Osteoblast (primary cell): ENCODE data around the gene DYNC1I2. TPM values are rescaled to one million over a fixed set of nuclear protein-coding genes. Genes with fewer than 3 reads are reported as not detected.

ENCODE experiments used
- DNase-seq: peaks from one replicate; pipeline ENCODE4 v3.0.0; 2011; ENCODE audit warnings: low spot score, mixed read lengths; ENCODE audit not compliant: insufficient read length; ENCODE audit errors: missing footprints
- H2AFZ ChIP-seq: 2 replicates; pipeline ENCODE4 v1.6.0; 2011; ENCODE audit warnings: mild to moderate bottlenecking, low read length
- H3K27ac ChIP-seq: 2 replicates; pipeline ENCODE4 v1.5.1; 2011; ENCODE audit warnings: mild to moderate bottlenecking, low read depth, low read length, moderate library complexity
- H3K27me3 ChIP-seq: 2 replicates; pipeline ENCODE4 v1.6.0; 2012; ENCODE audit warnings: mild to moderate bottlenecking, control low read depth, inconsistent platforms, low read length, moderate library complexity; ENCODE audit not compliant: insufficient read depth
- H3K36me3 ChIP-seq: 2 replicates; pipeline ENCODE4 v1.5.1; 2011; ENCODE audit warnings: mild to moderate bottlenecking, low read length, control low read depth, moderate library complexity; ENCODE audit not compliant: insufficient read depth
- H3K4me1 ChIP-seq: 2 replicates; pipeline ENCODE4 v1.5.1; 2011; ENCODE audit warnings: mild to moderate bottlenecking, low read length, control low read depth, moderate library complexity; ENCODE audit not compliant: insufficient read depth
- H3K4me2 ChIP-seq: 2 replicates; pipeline ENCODE4 v1.6.0; 2011; ENCODE audit warnings: mild to moderate bottlenecking, low read length; ENCODE audit not compliant: insufficient read depth
- H3K4me3 ChIP-seq: fragments of 200-600 bp; sonication (generic); 3 replicates; pipeline ENCODE4 v1.5.1; 2012; ENCODE audit warnings: mild to moderate bottlenecking, low read length, inconsistent platforms; ENCODE audit not compliant: insufficient read depth
- H3K79me2 ChIP-seq: 2 replicates; pipeline ENCODE4 v1.6.0; 2012; ENCODE audit warnings: mild to moderate bottlenecking, low read length, control low read depth, inconsistent platforms; ENCODE audit not compliant: insufficient read depth
- H3K9me3 ChIP-seq: 2 replicates; pipeline ENCODE4 v1.5.1; 2011; ENCODE audit warnings: low read depth, low read length, control low read depth
- H4K20me1 ChIP-seq: 2 replicates; pipeline ENCODE4 v1.6.0; 2012; ENCODE audit warnings: mild to moderate bottlenecking, low read length, control low read depth; ENCODE audit not compliant: insufficient read depth
- CTCF ChIP-seq: IDR thresholded peaks from 2 replicates; pipeline ENCODE4 v1.5.1; 2011; ENCODE audit warnings: mild to moderate bottlenecking, low read depth, low read length, moderate library complexity; ENCODE audit errors: extremely low read depth
- total RNA-seq: library from RNA; depleted of rRNA; stranded (reverse); fragments of >200 nt; gene quantifications from 2 replicates; pipeline ENCODE4 v1.2.3, GENCODE V29; 2012

DYNC1I2 gene
- total RNA-seq, 1 donor: 110 TPM

- DNase-seq: peak; percentile 72
- TF ChIP-seq CTCF: no peak
Observed at GRCh38 chr2:171688129-171688465, 828 bp downstream of the DYNC1I2 start.

GRCh38 chr2:171692331-171692730 lies 5.1 kb downstream of the DYNC1I2 start:
- Histone ChIP-seq H3K9me3 (no peaks in the 10 kb centered on the region), H2AFZ (no peak overlapping the region), H3K27ac (no peak overlapping the region), H3K79me2 (peaks cover 91% of the 10 kb centered on the region), H3K4me2 (no peak overlapping the region), H3K36me3 (peaks cover 31% of the 10 kb centered on the region), H3K4me3 (no peak overlapping the region), H3K4me1 (peaks cover 8% of the 10 kb centered on the region), H4K20me1 (peaks cover 18% of the 10 kb centered on the region), H3K27me3 (no peaks in the 10 kb centered on the region)
- TF ChIP-seq CTCF: no peak
- no peak for DNase-seq

More at GRCh38 chr2:171688129-171688465, 828 bp downstream of the DYNC1I2 start:
- Histone ChIP-seq H3K9me3 (no peaks in the 10 kb centered on the region), H3K36me3 (peaks cover 9% of the 10 kb centered on the region), H3K27ac (peak overlapping the region; percentile 82), H3K4me1 (peaks cover 11% of the 10 kb centered on the region), H2AFZ (peak overlapping the region; percentile 99), H3K4me2 (peak overlapping the region; percentile 85), H3K79me2 (peaks cover 56% of the 10 kb centered on the region), H3K4me3 (peak overlapping the region; percentile 98), H3K27me3 (peaks cover 4% of the 10 kb centered on the region), H4K20me1 (peaks cover 15% of the 10 kb centered on the region)

- Histone ChIP-seq H3K79me2 (peaks cover 78% of the 10 kb centered on the region), H3K9me3 (no peaks in the 10 kb centered on the region), H2AFZ (no peak overlapping the region), H3K27me3 (no peaks in the 10 kb centered on the region), H3K4me1 (peaks cover 10% of the 10 kb centered on the region), H4K20me1 (peaks cover 20% of the 10 kb centered on the region), H3K4me3 (no peak overlapping the region), H3K36me3 (peaks cover 17% of the 10 kb centered on the region), H3K4me2 (no peak overlapping the region), H3K27ac (peak overlapping the region; percentile 22)
- DNase-seq: no peak
- TF ChIP-seq CTCF: no peak
Observed at GRCh38 chr2:171702781-171703556, 15.7 kb downstream of the DYNC1I2 start.

- H3K36me3 ChIP-seq: peaks cover 14% of the 10 kb centered on the region
- no peak for DNase-seq
- H2AFZ ChIP-seq: no peak overlapping the region
- no peak overlapping the region for H3K4me3 ChIP-seq
- peak; percentile 65 for TF ChIP-seq CTCF
- no peaks in the 10 kb centered on the region for H3K27me3 ChIP-seq
- peaks cover 73% of the 10 kb centered on the region for H3K79me2 ChIP-seq
- H3K27ac ChIP-seq: peak overlapping the region; percentile 38
- peaks cover 10% of the 10 kb centered on the region for H3K4me1 ChIP-seq
- peaks cover 20% of the 10 kb centered on the region for H4K20me1 ChIP-seq
- H3K9me3 ChIP-seq: no peaks in the 10 kb centered on the region
- no peak overlapping the region for H3K4me2 ChIP-seq
Observed at GRCh38 chr2:171703574-171704347, 16.5 kb downstream of the DYNC1I2 start.
